GM10266 (cell line): ENCODE data around the gene ATXN2.
A peak's percentile ranks its signal among the peaks of the same experiment; 100 is the strongest.

Source experiments
- DNase-seq: peaks from one replicate; pipeline ENCODE4 v3.0.0; 2012; ENCODE audit errors: extremely low spot score
- CTCF ChIP-seq: IDR thresholded peaks from 2 replicates; pipeline ENCODE4 v1.5.1; 2012; ENCODE audit warnings: mild to moderate bottlenecking, low read depth; ENCODE audit not compliant: control insufficient read depth, insufficient read depth; ENCODE audit errors: missing control alignments

The ATXN2 gene

GRCh38 chr12:111444925-111445725, 154.0 kb downstream of the ATXN2 start:
- no peak for TF ChIP-seq CTCF

GRCh38 chr12:111444314-111444924, 154.7 kb downstream of the ATXN2 start:
- no peak for TF ChIP-seq CTCF
- no peak for DNase-seq

More at GRCh38 chr12:111444925-111445725, 154.0 kb downstream of the ATXN2 start:
- DNase-seq = peak; percentile 87

GRCh38 chr12:111443586-111443985, 155.5 kb downstream of the ATXN2 start:
- TF ChIP-seq CTCF = no peak

GRCh38 chr12:111443086-111443485, 156.0 kb downstream of the ATXN2 start:
- no peak for TF ChIP-seq CTCF

More at GRCh38 chr12:111443586-111443985, 155.5 kb downstream of the ATXN2 start:
- DNase-seq = no peak

GRCh38 chr12:111442301-111443045, 156.6 kb downstream of the ATXN2 start:
- DNase-seq = no peak
- TF ChIP-seq CTCF = no peak

More at GRCh38 chr12:111443086-111443485, 156.0 kb downstream of the ATXN2 start:
- no peak for DNase-seq

GRCh38 chr12:111441107-111441928, 157.8 kb downstream of the ATXN2 start:
- DNase-seq = no peak
- no peak for TF ChIP-seq CTCF
